Left lobe of liver (tissue), 2 donors: ENCODE results near the gene GDF10. TPM values are rescaled to one million over a fixed set of nuclear protein-coding genes. Genes with fewer than 3 reads are reported as not detected.

Experiments
- ATAC-seq: fragments of 200-7000 bp; cut with Tn5 transposase; one replicate; pipeline ENCODE4 v1.9.1; 2020; ENCODE audit warnings: mild to moderate bottlenecking, moderate library complexity
- DNase-seq: peaks from one replicate; pipeline ENCODE4 v3.0.0-alpha.2; 2020; ENCODE audit warnings: low spot score
- total RNA-seq: library from RNA; stranded (reverse); gene quantifications from one replicate; pipeline ENCODE4 v1.2.1, GENCODE V29; 2021
- donor health status: DM: no; HTN: no; CAD: no; lungs with moderate emphysema.
- donor health status: DM: no; HTN: yes; CAD: no.

Gene GDF10
- total RNA-seq, 1 donor from 2014 or later = 0.08 TPM

DNA sequence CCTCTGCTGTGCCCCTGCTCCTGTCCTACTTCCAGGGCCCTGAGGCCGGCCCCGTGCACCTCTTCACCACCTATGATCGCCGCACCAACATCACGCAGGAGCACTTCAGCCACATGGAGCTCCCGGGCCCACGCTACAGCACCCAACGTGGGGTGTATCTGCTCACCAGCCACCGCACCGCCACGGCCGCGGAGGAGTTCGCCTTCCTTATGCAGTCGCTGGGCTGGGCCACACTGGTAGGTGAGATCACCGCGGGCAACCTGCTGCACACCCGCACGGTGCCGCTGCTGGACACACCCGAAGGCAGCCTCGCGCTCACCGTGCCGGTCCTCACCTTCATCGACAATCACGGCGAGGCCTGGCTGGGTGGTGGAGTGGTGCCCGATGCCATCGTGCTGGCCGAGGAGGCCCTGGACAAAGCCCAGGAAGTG, 50.0 kb downstream of the GDF10 start:
- DNase-seq = no peak
- ATAC-seq = no peak

DNA sequence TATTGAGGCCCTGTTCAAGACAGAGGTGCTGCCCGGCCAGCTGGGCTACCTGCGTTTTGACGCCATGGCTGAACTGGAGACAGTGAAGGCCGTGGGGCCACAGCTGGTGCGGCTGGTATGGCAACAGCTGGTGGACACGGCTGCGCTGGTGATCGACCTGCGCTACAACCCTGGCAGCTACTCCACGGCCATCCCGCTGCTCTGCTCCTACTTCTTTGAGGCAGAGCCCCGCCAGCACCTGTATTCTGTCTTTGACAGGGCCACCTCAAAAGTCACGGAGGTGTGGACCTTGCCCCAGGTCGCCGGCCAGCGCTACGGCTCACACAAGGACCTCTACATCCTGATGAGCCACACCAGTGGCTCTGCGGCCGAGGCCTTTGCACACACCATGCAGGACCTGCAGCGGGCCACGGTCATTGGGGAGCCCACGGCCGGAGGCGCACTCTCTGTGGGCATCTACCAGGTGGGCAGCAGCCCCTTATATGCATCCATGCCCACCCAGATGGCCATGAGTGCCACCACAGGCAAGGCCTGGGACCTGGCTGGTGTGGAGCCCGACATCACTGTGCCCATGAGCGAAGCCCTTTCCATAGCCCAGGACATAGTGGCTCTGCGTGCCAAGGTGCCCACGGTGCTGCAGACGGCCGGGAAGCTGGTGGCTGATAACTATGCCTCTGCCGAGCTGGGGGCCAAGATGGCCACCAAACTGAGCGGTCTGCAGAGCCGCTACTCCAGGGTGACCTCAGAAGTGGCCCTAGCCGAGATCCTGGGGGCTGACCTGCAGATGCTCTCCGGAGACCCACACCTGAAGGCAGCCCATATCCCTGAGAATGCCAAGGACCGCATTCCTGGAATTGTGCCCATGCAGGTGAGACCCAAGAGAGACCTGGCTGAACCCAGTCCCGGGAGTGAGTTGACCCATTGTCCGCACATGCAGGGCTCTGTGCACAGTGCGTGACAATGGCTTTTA, 51.0 kb downstream of the GDF10 start:
- no peak for DNase-seq
- ATAC-seq = no peak

DNA sequence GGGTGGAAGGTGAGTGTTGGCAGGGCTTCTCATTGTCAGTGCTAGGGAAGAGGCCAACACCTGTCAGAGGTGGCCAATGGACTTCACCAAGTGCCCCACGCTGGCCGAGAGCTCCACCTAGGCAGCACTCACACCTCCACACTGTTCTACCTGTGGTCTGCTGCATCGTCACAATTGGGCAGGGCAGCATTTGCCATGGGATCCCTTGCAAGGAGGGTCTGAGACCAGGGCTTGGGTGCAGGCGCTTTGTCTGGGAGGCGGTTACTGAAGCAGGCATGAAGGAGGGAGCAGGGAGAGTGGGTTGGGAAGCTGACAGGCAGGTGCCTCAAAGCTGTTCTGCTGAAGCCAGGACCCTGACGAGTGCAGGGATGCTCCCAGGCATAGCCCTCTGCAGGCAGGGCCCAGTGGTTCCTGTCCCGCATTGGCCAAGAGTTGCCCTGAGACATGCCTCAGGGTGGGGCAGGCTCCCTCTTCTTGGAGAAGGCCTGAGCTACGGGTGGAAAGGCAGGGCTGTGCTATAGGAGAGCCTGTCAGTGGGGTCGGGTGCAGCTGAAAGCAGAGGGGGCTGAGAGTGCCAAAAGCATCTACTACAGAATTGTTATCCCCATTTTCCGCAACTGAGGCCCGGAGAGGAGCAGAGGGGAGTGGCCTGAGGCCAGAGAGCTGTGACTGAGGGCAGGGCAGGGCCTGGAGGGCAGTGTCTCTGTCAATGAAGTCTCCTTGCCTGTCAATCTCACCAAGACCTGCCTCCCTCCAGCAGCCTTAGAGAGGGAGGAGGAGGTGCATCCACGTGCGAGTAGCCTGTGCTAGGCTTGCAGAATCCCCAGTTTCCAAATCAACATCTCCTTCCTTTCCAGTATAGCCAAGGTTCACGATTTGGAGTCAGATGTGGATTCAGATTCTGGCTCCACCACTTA, 52.2 kb downstream of the GDF10 start:
- DNase-seq (no peak), ATAC-seq (no peak)

DNA sequence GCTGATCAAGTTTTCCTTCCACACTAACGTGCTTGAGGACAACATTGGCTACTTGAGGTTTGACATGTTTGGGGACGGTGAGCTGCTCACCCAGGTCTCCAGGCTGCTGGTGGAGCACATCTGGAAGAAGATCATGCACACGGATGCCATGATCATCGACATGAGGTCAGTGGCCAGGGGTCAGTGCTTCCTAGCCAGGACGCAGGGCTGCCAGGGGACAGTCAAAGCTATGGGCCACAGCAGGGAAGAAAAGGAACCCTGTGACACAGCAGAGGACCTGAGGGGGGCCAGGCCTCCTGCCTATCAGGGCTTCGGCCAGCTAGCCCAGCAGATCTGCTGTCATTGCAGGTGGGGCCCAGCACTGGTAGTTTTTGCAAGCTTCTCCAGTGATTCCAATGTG, 53.4 kb downstream of the GDF10 start:
- no peak for DNase-seq
- ATAC-seq = no peak

DNA sequence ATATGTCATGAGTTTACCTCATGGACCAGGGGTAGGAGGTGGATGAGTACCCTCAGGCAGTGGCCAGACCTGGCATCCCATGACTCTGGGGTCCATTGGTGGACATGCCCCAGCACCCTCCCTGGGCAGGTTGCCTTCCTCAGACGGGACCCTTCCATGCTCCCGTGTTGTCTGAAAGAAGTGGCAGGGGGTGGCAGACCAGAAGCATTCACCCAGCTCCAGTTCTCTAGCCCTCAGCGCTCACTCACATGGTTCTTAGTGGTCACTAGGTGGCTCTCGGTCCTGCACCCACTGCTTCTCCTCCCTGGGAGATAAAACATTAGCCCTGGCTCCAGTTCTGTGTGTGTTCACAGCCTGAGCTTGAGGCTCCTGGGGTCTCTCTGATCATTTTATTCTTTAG, 54.2 kb downstream of the GDF10 start:
- DNase-seq = no peak
- ATAC-seq = no peak

DNA sequence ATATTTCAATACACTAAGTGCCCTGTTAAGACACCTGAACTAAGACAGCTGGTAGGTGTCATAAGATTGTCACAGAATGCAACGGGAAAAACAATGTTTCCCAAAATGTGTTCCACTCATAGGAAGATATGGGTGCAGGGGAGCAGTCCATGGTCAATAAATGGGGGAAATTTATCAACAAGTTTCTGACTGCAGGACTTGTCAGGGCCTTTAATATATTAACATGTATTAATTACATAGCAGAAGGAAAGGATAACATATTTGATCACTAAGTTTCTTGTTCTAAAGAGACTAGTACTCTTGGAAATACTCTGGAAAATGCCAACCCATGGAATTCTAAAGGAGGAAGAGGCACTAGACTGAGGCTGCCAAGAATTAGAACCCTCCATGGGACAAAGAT, 54.9 kb downstream of the GDF10 start:
- no peak for DNase-seq
- ATAC-seq = no peak

DNA sequence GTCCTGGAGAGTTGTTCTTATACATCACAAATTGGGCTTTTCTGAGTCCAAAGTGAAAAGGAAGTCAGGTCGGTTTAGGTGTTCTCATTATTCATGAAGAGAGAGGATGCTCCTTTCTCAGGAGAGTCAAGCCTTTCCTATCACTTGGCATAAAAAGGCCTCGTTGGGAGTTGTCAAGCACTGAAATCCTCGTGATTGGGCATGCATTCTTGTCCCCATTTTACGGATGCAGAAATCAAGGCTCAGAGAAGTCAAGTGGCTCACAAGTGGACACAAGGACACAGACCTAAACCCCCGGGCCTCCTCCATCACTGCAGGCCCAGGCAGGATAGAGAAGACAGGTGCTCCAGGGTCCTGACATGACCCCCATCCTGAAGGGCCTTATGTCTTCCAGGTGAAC, 56.7 kb downstream of the GDF10 start:
- DNase-seq (no peak), ATAC-seq (no peak)

DNA sequence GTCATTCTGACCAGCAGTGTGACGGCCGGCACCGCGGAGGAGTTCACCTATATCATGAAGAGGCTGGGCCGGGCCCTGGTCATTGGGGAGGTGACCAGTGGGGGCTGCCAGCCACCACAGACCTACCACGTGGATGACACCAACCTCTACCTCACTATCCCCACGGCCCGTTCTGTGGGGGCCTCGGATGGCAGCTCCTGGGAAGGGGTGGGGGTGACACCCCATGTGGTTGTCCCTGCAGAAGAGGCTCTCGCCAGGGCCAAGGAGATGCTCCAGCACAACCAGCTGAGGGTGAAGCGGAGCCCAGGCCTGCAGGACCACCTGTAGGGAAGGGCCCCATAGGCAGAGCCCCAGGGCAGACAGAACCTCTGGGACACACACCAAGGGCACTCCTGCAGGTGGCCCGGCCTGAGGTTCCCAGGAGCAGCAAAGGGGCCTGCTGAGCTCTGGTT, 57.2 kb downstream of the GDF10 start:
- ATAC-seq = no peak
- DNase-seq = no peak

DNA sequence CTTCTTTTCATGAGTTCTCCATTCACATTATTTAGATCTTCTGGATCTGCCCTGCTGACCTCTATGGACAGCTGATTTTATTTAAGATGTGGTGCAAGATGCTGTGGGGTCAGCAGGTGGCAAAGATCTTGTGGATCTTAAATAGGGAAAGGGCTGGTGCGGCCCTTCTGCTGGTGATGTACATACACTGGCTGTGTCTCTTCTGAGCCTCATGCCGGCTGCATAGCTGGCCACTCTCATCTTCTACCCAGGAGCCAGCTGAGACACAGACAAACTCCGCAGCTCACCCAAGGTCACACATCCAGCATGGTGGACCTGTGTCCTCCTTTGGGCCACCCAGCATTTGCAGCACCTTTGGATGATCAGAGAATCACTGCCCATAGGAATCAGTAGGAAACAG, 57.9 kb downstream of the GDF10 start:
- no peak for DNase-seq

DNA sequence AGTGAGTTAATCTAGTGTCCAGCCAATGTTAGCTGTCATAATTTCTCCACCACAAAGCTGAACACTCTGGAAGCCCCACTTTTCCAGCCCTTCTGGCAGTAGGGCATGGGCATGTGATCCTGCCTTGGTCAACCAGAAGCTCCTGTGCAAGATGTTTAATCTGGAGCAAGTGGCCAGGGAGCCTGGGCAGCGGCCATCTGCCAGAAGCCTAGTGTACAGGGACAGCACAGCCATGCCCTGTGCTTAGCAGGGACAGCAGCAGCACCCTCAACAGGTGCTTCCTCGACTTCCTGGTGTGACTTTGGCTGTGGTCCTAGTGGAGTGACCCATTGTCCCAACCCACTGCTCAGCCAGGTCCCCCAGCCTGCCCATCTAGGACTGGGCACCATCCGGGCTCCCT, 58.5 kb downstream of the GDF10 start:
- ATAC-seq (no peak), DNase-seq (no peak)

More for the DNA sequence above, 57.9 kb downstream of the GDF10 start:
- ATAC-seq = no peak

DNA sequence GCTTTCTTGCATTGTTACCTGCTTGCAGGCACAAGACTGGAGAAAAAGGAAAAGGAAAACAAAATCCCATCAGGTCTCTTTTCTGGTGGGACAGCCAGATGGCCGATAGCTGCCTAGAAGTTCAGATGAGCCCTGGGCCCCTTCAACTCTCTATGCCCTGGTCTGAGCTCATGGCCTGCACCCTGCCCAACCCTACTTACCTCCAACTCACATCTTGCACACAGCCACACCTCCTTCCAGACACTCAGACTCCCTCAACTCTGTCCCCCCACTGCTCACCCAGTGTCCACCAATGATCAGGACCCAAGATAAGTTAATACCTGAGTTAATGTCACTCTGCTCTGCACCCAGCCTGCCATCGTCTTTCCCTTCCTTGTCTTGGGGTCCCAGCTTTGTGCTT, 59.1 kb downstream of the GDF10 start:
- no peak for ATAC-seq

DNA sequence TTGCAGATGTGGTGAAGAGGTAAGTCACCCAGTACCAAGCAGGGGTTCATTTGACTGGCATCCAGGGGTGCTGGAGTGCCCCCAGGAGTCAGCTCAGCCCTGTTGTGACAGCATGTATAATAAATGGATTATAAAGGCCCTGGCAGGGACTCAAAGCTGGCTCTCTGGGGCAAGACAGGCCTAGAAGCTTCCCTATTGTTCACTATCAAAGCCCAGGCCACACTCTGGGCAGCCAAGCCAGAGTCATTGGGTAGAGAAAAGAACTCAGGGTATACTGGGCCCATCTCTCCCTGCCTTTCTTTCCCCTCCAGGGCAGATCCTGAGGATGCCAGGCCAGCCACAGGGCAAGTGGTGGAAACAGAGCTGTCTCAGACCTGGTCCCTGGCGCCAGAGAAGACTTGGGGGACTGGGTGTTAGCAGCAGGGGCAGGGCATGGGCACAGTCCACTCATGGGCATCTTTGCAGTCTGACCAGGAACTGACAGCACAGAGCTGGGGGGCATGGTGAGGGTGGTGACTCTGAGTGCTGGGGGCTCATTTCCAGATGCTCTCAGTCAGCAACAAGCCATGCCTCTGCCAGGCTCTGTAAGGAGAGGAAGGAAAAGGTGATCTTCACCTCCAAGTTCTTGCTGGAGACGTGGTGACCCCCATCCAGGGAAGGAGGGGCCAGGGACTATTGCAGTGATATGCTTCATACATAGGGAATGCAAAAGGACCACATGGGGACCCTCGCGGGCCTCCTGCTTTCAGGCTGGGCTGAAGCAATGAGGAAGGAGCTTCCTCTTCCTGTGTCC, 59.8 kb downstream of the GDF10 start:
- ATAC-seq (no peak), DNase-seq (no peak)

More for the DNA sequence above, 59.1 kb downstream of the GDF10 start:
- no peak for DNase-seq

DNA sequence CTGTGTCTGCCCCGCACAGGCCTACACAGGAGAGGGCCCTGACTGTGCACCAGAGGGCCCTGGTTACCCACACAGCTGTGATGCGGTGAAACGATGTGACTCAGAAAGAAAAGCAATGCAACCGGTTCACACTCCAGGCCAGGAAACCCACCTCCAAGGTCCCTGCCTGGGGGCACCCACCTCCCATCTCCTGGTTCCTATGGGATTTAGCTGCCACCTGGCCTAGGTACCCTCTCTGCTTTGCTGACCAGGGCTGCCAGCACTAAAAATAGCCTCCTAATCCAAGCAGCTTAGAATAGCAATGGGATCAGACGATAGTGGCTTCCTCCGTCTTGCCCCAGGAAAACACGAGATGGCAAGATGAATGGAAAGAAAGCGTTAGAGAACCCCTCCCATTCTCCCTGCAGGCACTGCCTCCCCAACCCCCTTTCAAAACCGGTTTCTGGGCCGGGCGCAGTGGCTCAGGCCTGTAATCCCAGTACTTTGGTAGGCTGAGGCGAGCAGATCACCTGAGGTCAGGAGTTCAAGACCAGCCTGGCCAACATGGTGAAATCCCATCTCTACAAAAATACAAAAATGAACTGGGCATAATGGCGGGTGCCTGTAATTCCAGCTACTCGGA, 60.5 kb downstream of the GDF10 start:
- ATAC-seq (no peak), DNase-seq (no peak)

DNA sequence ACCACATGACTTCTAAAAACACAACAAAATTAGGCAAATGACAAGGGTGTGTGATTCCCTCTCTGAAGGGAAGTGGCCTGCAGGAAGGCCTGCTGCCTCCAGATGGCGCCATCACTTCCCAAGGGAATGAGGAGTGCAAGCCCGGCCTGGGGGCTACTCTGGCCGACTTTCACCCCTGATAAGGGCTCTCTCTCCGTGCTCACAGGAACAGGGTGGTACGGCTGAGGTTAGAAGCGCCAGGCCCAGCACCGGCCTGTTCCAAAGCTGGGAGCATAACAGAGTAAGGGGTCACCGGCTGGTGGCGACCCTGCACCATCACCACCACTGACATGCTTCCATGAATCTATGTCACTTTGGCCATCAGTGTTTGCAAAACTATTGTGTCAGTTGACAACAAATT, 61.3 kb downstream of the GDF10 start:
- ATAC-seq (peak; percentile 56), DNase-seq (no peak)

DNA sequence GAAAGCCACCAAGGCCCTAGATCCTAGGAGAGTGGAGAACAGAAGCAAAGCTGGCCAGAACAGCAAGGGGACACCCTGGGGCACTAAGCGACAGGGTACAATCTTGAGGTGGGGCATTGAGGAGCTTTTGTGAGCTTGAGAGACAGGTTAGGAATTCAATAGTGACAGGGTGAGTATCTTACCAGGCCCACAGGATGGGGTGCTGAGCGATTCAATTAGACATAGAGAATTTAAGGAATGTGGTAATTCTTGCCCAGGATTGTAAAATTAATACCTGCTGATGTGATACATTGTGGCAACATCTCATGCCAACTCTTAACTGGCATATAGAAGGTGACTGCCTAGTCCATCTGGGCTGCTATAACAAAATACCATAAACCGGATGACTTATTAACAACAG, 62.2 kb downstream of the GDF10 start:
- ATAC-seq (no peak), DNase-seq (no peak)

Other genes with a start within 250 kb of the GDF10 start
- 7.2 TPM for gene GDF2, start 22.3 kb downstream of the GDF10 start, total RNA-seq
- gene RBP3, start 48.2 kb downstream of the GDF10 start, total RNA-seq = not detected
- gene ZNF488, start 84.1 kb downstream of the GDF10 start, total RNA-seq = 0.08 TPM
- gene ANXA8, start 183.9 kb downstream of the GDF10 start, total RNA-seq = 1.7 TPM
- not detected for gene FAM25G, start 191.5 kb downstream of the GDF10 start, total RNA-seq
- gene AGAP9, start 223.4 kb downstream of the GDF10 start, total RNA-seq = 14.8 TPM